Breast epithelium (tissue), 4 donors: ENCODE results near the gene GAS7. TPM values are rescaled to one million over a fixed set of nuclear protein-coding genes. Genes with fewer than 3 reads are reported as not detected.
A peak's percentile ranks its signal among the peaks of the same experiment; 100 is the strongest.

Experiments
- DNase-seq, 2 donors: peaks; one replicate each; pipeline ENCODE4 v3.0.0-alpha.2; 2019; ENCODE audit warnings: low spot score in 2 of 2
- H3K27ac ChIP-seq, 2 donors: fragments of 200-600 bp; sonication (generic) in 1 of 2; one replicate each; pipeline ENCODE4 v1.5.1; 2016 to 2019; ENCODE audit warnings: mild to moderate bottlenecking in 1 of 2
- H3K27me3 ChIP-seq, 2 donors: fragments of 200-600 bp; sonication (generic) in 1 of 2; one replicate each; pipeline versions ENCODE4 v1.5.1 to v1.6.0; 2017 to 2019; ENCODE audit warnings: control low read depth in 1 of 2, mild to moderate bottlenecking in 1 of 2
- H3K36me3 ChIP-seq: fragments of 200-600 bp; one replicate; pipeline ENCODE4 v1.5.1; 2019
- H3K4me1 ChIP-seq, 2 donors: fragments of 200-600 bp; sonication (generic); one replicate each; pipeline ENCODE4 v1.5.1; 2016 to 2019; ENCODE audit warnings: control low read depth in 1 of 2
- H3K4me3 ChIP-seq, 3 donors: fragments of 200-600 bp; sonication (generic); 1 replicate in 2 of 3; 2 replicates in 1 of 3; pipeline ENCODE4 v1.5.1; 2016 to 2019; ENCODE audit warnings: mild to moderate bottlenecking in 3 of 3, moderate library complexity in 2 of 3
- H3K9me3 ChIP-seq, 2 donors: fragments of 200-600 bp; sonication (generic) in 1 of 2; one replicate each; pipeline ENCODE4 v1.5.1; 2016 to 2019; ENCODE audit warnings: control low read depth in 1 of 2
- POLR2A ChIP-seq: fragments of 450-650 bp; IDR thresholded peaks from one replicate; pipeline ENCODE4 v1.6.1; 2016; ENCODE audit warnings: antibody characterized with exemption, mild to moderate bottlenecking, moderate library complexity
- POLR2AphosphoS5 ChIP-seq, 3 donors: sonication (generic); formaldehyde crosslinking; IDR thresholded peaks; one replicate each; pipeline ENCODE4 v1.6.1; 2017; ENCODE audit warnings: antibody characterized with exemption in 3 of 3
- intact Hi-C: fragments of 100-400 bp; cut with DNase I; formaldehyde crosslinking; loops from one replicate; pipeline ENCODE4 v1.15.1; 2023; ENCODE audit warnings: low total_unique reads
- total RNA-seq, 3 donors: library from RNA; depleted of rRNA; stranded (reverse); fragments of >200 nt; gene quantifications; one replicate each; pipeline ENCODE4 v1.1.0, GENCODE V29; 2016
- TF ChIP-seq, protein P1 (sequence below), 3 donors: fragments of 450-650 bp; IDR thresholded peaks; one replicate each; pipeline ENCODE4 v1.5.1; 2016 to 2017; ENCODE audit warnings: antibody characterized with exemption in 3 of 3, mild to moderate bottlenecking in 3 of 3, moderate library complexity in 3 of 3

The GAS7 gene
- total RNA-seq, 3 donors from 2014 or later: 21.8 to 62.2 (median 33.4) TPM

DNA sequence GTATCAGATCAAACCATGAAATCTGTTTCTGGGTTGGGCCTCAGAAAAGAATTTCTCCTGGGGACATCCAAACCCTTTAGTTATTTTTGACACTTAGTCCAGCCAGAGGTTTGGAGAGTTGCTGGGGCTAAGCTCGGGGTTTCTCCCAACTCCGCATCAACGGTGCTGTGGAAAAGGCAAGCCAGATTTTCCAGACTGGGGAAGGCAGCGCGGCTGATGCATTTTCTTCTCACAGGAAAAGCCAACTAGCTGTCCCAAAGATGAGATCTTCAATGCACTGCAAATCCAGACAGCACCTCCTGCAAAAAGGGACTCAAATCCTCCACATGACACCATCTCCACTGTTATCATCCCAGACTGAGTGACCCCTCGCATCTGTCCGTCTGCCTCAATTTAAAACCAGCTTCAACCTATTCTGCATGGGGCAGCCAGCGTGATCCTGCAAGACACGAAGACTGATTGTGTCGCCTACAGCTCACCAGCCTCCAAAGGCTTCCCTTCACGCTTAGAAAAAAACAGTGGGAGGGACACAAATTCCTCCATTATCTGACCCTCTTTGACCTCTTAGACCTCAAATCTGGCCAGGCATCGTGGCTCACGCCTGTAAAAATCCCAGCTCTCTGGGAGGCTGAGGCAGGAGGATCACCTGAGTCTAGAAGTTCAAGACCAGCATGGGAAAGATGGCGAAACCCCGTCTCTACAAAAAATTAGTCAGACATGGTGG is 62.0 kb downstream of the GAS7 start:
- intact Hi-C loops: no loop called here
- Histone ChIP-seq H3K27me3 (no peaks in the 10 kb centered on the region), H3K36me3 (no peaks in the 10 kb centered on the region), H3K4me3 (no peak overlapping the region), H3K4me1 (no peaks in the 10 kb centered on the region), H3K9me3 (no peaks in the 10 kb centered on the region), H3K27ac (peak overlapping the region; percentile 26 to 87)
- no peak for DNase-seq
- no peak for TF ChIP-seq POLR2A
- TF ChIP-seq POLR2AphosphoS5 (IDR thresholded peaks at IDR 0.05): peak in 1 of 3 donors; percentile 1

- Histone ChIP-seq H3K27ac (peak overlapping the region; percentile 26 to 87), H3K9me3 (no peaks in the 10 kb centered on the region), H3K36me3 (no peaks in the 10 kb centered on the region), H3K4me3 (peak overlapping the region in 1 of 3 donors; percentile 19), H3K27me3 (no peaks in the 10 kb centered on the region), H3K4me1 (no peaks in the 10 kb centered on the region)
- TF ChIP-seq POLR2A (no peak), POLR2AphosphoS5 (IDR thresholded peaks at IDR 0.05) (peak in 1 of 3 donors; percentile 33)
- TF ChIP-seq, protein P1, sequence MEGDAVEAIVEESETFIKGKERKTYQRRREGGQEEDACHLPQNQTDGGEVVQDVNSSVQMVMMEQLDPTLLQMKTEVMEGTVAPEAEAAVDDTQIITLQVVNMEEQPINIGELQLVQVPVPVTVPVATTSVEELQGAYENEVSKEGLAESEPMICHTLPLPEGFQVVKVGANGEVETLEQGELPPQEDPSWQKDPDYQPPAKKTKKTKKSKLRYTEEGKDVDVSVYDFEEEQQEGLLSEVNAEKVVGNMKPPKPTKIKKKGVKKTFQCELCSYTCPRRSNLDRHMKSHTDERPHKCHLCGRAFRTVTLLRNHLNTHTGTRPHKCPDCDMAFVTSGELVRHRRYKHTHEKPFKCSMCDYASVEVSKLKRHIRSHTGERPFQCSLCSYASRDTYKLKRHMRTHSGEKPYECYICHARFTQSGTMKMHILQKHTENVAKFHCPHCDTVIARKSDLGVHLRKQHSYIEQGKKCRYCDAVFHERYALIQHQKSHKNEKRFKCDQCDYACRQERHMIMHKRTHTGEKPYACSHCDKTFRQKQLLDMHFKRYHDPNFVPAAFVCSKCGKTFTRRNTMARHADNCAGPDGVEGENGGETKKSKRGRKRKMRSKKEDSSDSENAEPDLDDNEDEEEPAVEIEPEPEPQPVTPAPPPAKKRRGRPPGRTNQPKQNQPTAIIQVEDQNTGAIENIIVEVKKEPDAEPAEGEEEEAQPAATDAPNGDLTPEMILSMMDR (IDR thresholded peaks at IDR 0.05): no peak
- intact Hi-C loops: no loop called here
- DNase-seq: no peak
Measured at GRCh38 chr17:10135539-10136257, 62.7 kb downstream of the GAS7 start.

DNA sequence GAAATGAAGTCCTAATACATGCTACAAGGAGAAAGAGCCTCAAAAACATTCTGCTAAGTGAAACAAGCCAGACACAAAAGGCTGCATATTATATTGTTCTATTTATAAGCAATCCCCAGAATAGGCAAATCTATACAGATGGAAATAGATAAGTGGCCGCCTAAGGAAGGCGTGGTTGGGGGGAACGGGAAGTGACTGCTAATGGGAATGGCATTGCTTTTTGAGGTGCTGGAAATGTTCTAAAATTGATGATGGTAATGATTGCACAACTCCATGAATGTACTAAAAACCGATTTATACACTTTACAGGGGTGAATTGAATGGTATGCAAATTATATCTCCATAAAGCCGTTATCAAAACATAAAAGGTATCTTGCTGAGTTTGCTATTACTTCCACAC is 67.7 kb downstream of the GAS7 start:
- TF ChIP-seq POLR2A (no peak), POLR2AphosphoS5 (IDR thresholded peaks at IDR 0.05) (no peak)
- TF ChIP-seq, protein P1 (IDR thresholded peaks at IDR 0.05): no peak
- Histone ChIP-seq H3K27ac (no peak overlapping the region), H3K36me3 (no peaks in the 10 kb centered on the region), H3K4me1 (no peaks in the 10 kb centered on the region), H3K27me3 (no peaks in the 10 kb centered on the region), H3K4me3 (no peak overlapping the region), H3K9me3 (no peaks in the 10 kb centered on the region)
- DNase-seq: no peak
- intact Hi-C loops: no loop called here

- TF ChIP-seq POLR2AphosphoS5 (IDR thresholded peaks at IDR 0.05) (no peak), POLR2A (no peak)
- TF ChIP-seq, protein P1 (IDR thresholded peaks at IDR 0.05): no peak
- Histone ChIP-seq H3K4me3 (no peak overlapping the region), H3K9me3 (no peaks in the 10 kb centered on the region), H3K36me3 (no peaks in the 10 kb centered on the region), H3K27ac (no peak overlapping the region), H3K27me3 (no peaks in the 10 kb centered on the region), H3K4me1 (no peaks in the 10 kb centered on the region)
- DNase-seq: no peak
- intact Hi-C loops: no loop called here
Measured at GRCh38 chr17:10130263-10130662, 68.1 kb downstream of the GAS7 start.

GRCh38 chr17:10127819-10128425 is 70.5 kb downstream of the GAS7 start:
- no peaks in the 10 kb centered on the region for H3K27me3 ChIP-seq
- no peaks in the 10 kb centered on the region for H3K9me3 ChIP-seq
- H3K36me3 ChIP-seq: no peaks in the 10 kb centered on the region
- peak in 1 of 2 donors; percentile 54 for DNase-seq
- peak overlapping the region; percentile 71 to 87 for H3K27ac ChIP-seq
- peak overlapping the region in 1 of 3 donors; percentile 20 for H3K4me3 ChIP-seq
- TF ChIP-seq, protein P1 (IDR thresholded peaks at IDR 0.05): no peak
- peak; percentile 53 to 61 (median 55) for TF ChIP-seq POLR2AphosphoS5 (IDR thresholded peaks at IDR 0.05)
- intact Hi-C loops: no loop called here
- peaks cover 0 to 4% of the 10 kb centered on the region in 2 donors for H3K4me1 ChIP-seq
